B cell (primary cell): Measurements from ENCODE around the gene SLC35A3. TPM values are rescaled to one million over a fixed set of nuclear protein-coding genes. Genes with fewer than 3 reads are reported as not detected.

ENCODE experiments used
- ATAC-seq: fragments of 200-7000 bp; cut with Tn5 transposase; one replicate; pipeline ENCODE4 v1.10.0; 2021; ENCODE audit warnings: low read depth, mild to moderate bottlenecking, moderate number of reproducible peaks, moderate library complexity
- CTCF ChIA-PET: fragments of 350-600 bp; sonication (Branson Sonifier 250); formaldehyde crosslinking; loops from one replicate; lab custom pipeline; 2021; ENCODE audit warnings: antibody characterized with exemption, inconsistent platforms; lab: Charles Lee
- POLR2A ChIA-PET: fragments of 350-600 bp; sonication (Branson Sonifier 250); formaldehyde crosslinking; loops from one replicate; lab custom pipeline; 2021; ENCODE audit warnings: antibody characterized with exemption; lab: Charles Lee
- DNase-seq: peaks from one replicate; pipeline ENCODE4 v3.0.0; 2013
- H2AFZ ChIP-seq: 2 replicates; pipeline ENCODE4 v1.6.1; 2012; ENCODE audit warnings: mild to moderate bottlenecking, low read depth, low read length; ENCODE audit not compliant: insufficient read depth, poor library complexity, severe bottlenecking
- H3K27ac ChIP-seq, 2 donors: 1 replicate in 1 of 2; 2 replicates in 1 of 2; pipeline ENCODE4 v1.5.1; 2012 to 2013; ENCODE audit warnings: low read length in 2 of 2, mild to moderate bottlenecking in 2 of 2, moderate library complexity in 1 of 2
- H3K27me3 ChIP-seq, 4 experiments: fragments of 200-600 bp in 1 of 4; sonication (generic) in 1 of 4; replicated peaks in 1 of 4; 1 replicate in 2 of 4; 2 replicates in 2 of 4; pipeline versions ENCODE4 v1.6.1 to v1.7.0; 2013 to 2016; ENCODE audit warnings: low read length in 3 of 4, mild to moderate bottlenecking in 2 of 4, mixed read lengths in 1 of 4, moderate library complexity in 1 of 4; ENCODE audit not compliant: insufficient read depth in 4 of 4, control insufficient read depth in 3 of 4; ENCODE audit errors: control extremely low read depth in 1 of 4
- H3K36me3 ChIP-seq, 2 experiments: replicated peaks in 1 of 2; 1 replicate in 1 of 2; 2 replicates in 1 of 2; pipeline versions ENCODE4 v1.6.1 to v1.7.1; 2013; ENCODE audit warnings: low read length in 1 of 2; ENCODE audit not compliant: insufficient read depth in 2 of 2, control insufficient read depth in 1 of 2; ENCODE audit errors: control extremely low read depth in 1 of 2, extremely low read depth in 1 of 2
- H3K4me1 ChIP-seq, 2 donors: fragments of 200-600 bp in 1 of 2; sonication (generic) in 1 of 2; 1 replicate in 1 of 2; 2 replicates in 1 of 2; pipeline versions ENCODE4 v1.5.1 to v1.6.1; 2013 to 2017; ENCODE audit warnings: low read length in 2 of 2; ENCODE audit not compliant: control insufficient read depth in 2 of 2, insufficient read depth in 2 of 2
- H3K4me2 ChIP-seq: replicated peaks from 2 replicates; pipeline ENCODE3; 2012; ENCODE audit warnings: mild to moderate bottlenecking, low read depth, low read length; ENCODE audit not compliant: poor library complexity, severe bottlenecking
- H3K4me3 ChIP-seq, 5 experiments: fragments of 200-600 bp in 1 of 5; sonication (generic) in 1 of 5; 1 replicate in 3 of 5; 2 replicates in 2 of 5; pipeline versions ENCODE4 v1.5.1 to v1.7.0; 2011 to 2016; ENCODE audit warnings: low read length in 4 of 5, mild to moderate bottlenecking in 4 of 5, low read depth in 2 of 5, control low read depth in 1 of 5, moderate library complexity in 1 of 5; ENCODE audit not compliant: insufficient read depth in 1 of 5; ENCODE audit errors: control extremely low read depth in 1 of 5, extremely low read depth in 1 of 5
- H3K79me2 ChIP-seq: fragments of 200-600 bp; sonication (generic); one replicate; pipeline ENCODE4 v1.6.0; 2016; ENCODE audit warnings: low read length; ENCODE audit not compliant: control insufficient read depth, insufficient read depth
- H3K9ac ChIP-seq: fragments of 200-600 bp; sonication (generic); 2 replicates; pipeline ENCODE4 v1.6.1; 2017; ENCODE audit warnings: mild to moderate bottlenecking, low read length, moderate library complexity
- H3K9me3 ChIP-seq, 3 donors: one replicate each; pipeline versions ENCODE4 v1.6.1 to v1.7.1; 2013; ENCODE audit warnings: low read length in 2 of 3; ENCODE audit not compliant: control insufficient read depth in 2 of 3, insufficient read depth in 1 of 3; ENCODE audit errors: control extremely low read depth in 1 of 3
- H4K20me1 ChIP-seq: 2 replicates; pipeline ENCODE4 v1.6.0; 2012; ENCODE audit warnings: mild to moderate bottlenecking, low read length; ENCODE audit not compliant: insufficient read depth, control insufficient read depth, poor library complexity, severe bottlenecking
- H3K27ac Mint-ChIP-seq: one replicate; pipeline ENCODE4 v1.8.0; 2021; ENCODE audit warnings: mixed read lengths
- H3K27me3 Mint-ChIP-seq: one replicate; pipeline ENCODE4 v1.8.0; 2021; ENCODE audit warnings: mixed read lengths
- H3K4me1 Mint-ChIP-seq: one replicate; pipeline ENCODE4 v1.8.0; 2021; ENCODE audit warnings: mixed read lengths
- H3K4me3 Mint-ChIP-seq: one replicate; pipeline ENCODE4 v1.8.0; 2021; ENCODE audit warnings: mixed read lengths
- H3K9me3 Mint-ChIP-seq: one replicate; pipeline ENCODE4 v1.8.0; 2022; ENCODE audit warnings: mixed read lengths; ENCODE audit not compliant: insufficient read depth
- EZH2 ChIP-seq: IDR thresholded peaks from 2 replicates; pipeline ENCODE4 v1.6.1; 2012; ENCODE audit warnings: borderline replicate concordance, low read depth, mild to moderate bottlenecking, moderate library complexity, low read length; ENCODE audit not compliant: insufficient read depth, poor library complexity, severe bottlenecking
- WGBS: methylation state at CpG from one replicate; pipeline ENCODE4 v1.1.5; 2013; ENCODE audit warnings: missing lambda C conversion rate; ENCODE audit not compliant: insufficient coverage; 5-methylcytosine and 5-hydroxymethylcytosine counted together
- intact Hi-C: fragments of 100-400 bp; cut with micrococcal nuclease; formaldehyde crosslinking; loops from one replicate; pipeline ENCODE4 v1.10.0; 2022
- polyA plus RNA-seq: library from polyadenylated mRNA; depleted of rRNA; stranded (reverse); fragments of >200 nt; gene quantifications from 2 replicates; pipeline ENCODE4 v1.2.3, GENCODE V29; 2012
- total RNA-seq, 2 donors: library from RNA; stranded (reverse); fragments of 120-200 nt in 1 of 2; gene quantifications; 1 replicate in 1 of 2; 2 replicates in 1 of 2; pipeline versions ENCODE4 v1.2.3 to v1.2.4, GENCODE V29; 2013 to 2022
- TF ChIP-seq, protein P1 (sequence below): fragments of 200-600 bp; IDR thresholded peaks from one replicate; pipeline ENCODE4 v1.8.0; 2022; ENCODE audit warnings: antibody characterized with exemption, mild to moderate bottlenecking

SLC35A3 gene
- total and polyA plus RNA-seq, 2 donors (not counting 1 experiment from before 2014, with no cell fraction given) = 10.7 to 30.2 TPM

DNA sequence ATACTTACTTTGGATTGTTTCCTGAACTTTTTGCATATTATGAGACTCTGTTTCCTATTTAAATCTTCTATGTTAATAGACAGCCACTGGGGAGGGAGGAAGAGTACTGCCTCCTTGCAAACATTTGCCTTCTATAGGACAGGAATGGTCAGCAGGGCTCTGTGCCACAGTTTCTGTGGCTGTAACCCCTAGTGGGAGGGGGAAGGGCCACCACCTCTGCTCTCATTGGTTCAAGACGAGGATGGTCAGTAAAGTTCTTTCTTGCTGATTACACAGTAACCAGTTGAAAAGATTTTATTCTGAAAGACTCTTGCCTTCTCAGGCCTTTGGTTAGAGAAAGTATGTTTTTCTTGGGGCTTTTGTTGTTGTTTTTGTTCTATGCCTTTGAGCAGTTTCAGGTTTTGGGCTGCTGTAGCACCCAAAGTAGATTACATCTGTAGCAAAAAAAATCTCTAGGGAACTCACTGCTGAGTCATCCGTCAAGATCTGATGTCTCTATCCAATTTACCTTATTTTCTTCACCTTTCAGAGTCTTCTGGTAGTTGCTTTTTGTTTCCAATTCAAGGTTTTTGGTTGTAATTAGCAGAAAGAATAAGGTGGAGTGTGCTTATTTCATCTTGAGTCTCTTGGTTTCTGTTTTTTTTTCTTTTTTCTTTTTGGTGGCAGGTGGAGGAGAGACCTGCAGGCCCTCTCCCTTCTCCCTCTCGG lies 23.1 kb downstream of the SLC35A3 start:
- ChIA-PET POLR2A (no interaction called here), CTCF (no interaction called here)
- intact Hi-C loops = no loop called here
- TF ChIP-seq, protein P1, sequence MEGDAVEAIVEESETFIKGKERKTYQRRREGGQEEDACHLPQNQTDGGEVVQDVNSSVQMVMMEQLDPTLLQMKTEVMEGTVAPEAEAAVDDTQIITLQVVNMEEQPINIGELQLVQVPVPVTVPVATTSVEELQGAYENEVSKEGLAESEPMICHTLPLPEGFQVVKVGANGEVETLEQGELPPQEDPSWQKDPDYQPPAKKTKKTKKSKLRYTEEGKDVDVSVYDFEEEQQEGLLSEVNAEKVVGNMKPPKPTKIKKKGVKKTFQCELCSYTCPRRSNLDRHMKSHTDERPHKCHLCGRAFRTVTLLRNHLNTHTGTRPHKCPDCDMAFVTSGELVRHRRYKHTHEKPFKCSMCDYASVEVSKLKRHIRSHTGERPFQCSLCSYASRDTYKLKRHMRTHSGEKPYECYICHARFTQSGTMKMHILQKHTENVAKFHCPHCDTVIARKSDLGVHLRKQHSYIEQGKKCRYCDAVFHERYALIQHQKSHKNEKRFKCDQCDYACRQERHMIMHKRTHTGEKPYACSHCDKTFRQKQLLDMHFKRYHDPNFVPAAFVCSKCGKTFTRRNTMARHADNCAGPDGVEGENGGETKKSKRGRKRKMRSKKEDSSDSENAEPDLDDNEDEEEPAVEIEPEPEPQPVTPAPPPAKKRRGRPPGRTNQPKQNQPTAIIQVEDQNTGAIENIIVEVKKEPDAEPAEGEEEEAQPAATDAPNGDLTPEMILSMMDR = no peak
- no peak for TF ChIP-seq EZH2
- 100% methylated on average over 1 of the region's 3 CpGs for WGBS
- Histone ChIP-seq H3K27ac (no peak overlapping the region), H3K4me2 (no peak overlapping the region), H3K27me3 (no peaks in the 10 kb centered on the region), H3K79me2 (peaks cover 25% of the 10 kb centered on the region), H3K9ac (no peak overlapping the region), H2AFZ (no peak overlapping the region), H4K20me1 (peaks cover 9% of the 10 kb centered on the region), H3K36me3 (peaks cover 7 to 15% of the 10 kb centered on the region in 2 experiments), H3K4me1 (no peaks in the 10 kb centered on the region), H3K4me3 (no peak overlapping the region), H3K9me3 (peaks cover 7 to 15% (median 13%) of the 10 kb centered on the region in 3 donors)
- no peak for DNase-seq
- Mint-ChIP-seq H3K4me3 (no peak overlapping the region), H3K4me1 (no peaks in the 10 kb centered on the region), H3K27ac (no peak overlapping the region), H3K9me3 (peaks cover 2% of the 10 kb centered on the region), H3K27me3 (no peaks in the 10 kb centered on the region)
- ATAC-seq = no peak

DNA sequence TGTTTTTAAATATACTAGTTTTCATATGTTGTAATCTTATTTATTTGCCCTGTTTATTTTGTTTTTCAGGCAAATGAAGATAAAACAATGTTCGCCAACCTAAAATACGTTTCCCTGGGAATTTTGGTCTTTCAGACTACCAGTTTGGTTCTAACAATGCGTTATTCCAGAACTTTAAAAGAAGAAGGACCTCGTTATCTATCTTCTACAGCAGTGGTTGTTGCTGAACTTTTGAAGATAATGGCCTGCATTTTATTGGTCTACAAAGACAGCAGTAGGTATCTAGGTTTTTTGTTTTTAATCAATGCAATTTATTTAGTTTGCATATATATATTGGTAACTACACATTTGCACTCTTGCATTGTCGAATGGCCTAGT lies 23.7 kb downstream of the SLC35A3 start:
- no peaks in the 10 kb centered on the region for H3K27me3 ChIP-seq
- TF ChIP-seq, protein P1 = no peak
- TF ChIP-seq EZH2 = no peak
- no peak overlapping the region for H3K9ac ChIP-seq
- no peaks in the 10 kb centered on the region for H3K4me1 Mint-ChIP-seq
- H3K36me3 ChIP-seq = peaks cover 7 to 16% of the 10 kb centered on the region in 2 experiments
- no peak for ATAC-seq
- peaks cover 7 to 15% (median 13%) of the 10 kb centered on the region in 3 donors for H3K9me3 ChIP-seq
- peaks cover 2% of the 10 kb centered on the region for H3K9me3 Mint-ChIP-seq
- CTCF ChIA-PET = no interaction called here
- DNase-seq = no peak
- no peaks in the 10 kb centered on the region for H3K4me1 ChIP-seq
- 100% methylated on average over 1 of the region's 5 CpGs for WGBS
- H4K20me1 ChIP-seq = peaks cover 9% of the 10 kb centered on the region
- no peak overlapping the region for H3K27ac ChIP-seq
- H3K4me3 ChIP-seq = no peak overlapping the region
- no peak overlapping the region for H3K27ac Mint-ChIP-seq
- intact Hi-C loops = no loop called here
- H3K4me2 ChIP-seq = no peak overlapping the region
- no peak overlapping the region for H3K4me3 Mint-ChIP-seq
- H2AFZ ChIP-seq = no peak overlapping the region
- peaks cover 23% of the 10 kb centered on the region for H3K79me2 ChIP-seq
- POLR2A ChIA-PET = no interaction called here
- no peaks in the 10 kb centered on the region for H3K27me3 Mint-ChIP-seq
